Activated T-cell treated with anti-CD3 and anti-CD28 coated beads for 4 hours (primary cell): ENCODE data around the gene FBLN7.

ENCODE experiments used
- DNase-seq: peaks from one replicate; pipeline ENCODE4 v3.0.0-alpha.2; 2020

Gene FBLN7

GRCh38 chr2:112141626-112142007 is 3.4 kb downstream of the FBLN7 start:
- DNase-seq = no peak

GRCh38 chr2:112142525-112143078 is 4.4 kb downstream of the FBLN7 start:
- DNase-seq = no peak

- no peak for DNase-seq
These were observed 5.0 kb downstream of the FBLN7 start for GRCh38 chr2:112143150-112143549.

GRCh38 chr2:112144966-112145365 is 6.8 kb downstream of the FBLN7 start:
- no peak for DNase-seq

GRCh38 chr2:112147382-112148168 is 9.4 kb downstream of the FBLN7 start:
- DNase-seq = no peak

GRCh38 chr2:112148477-112148876 is 10.3 kb downstream of the FBLN7 start:
- DNase-seq = no peak

- no peak for DNase-seq
These were observed 11.0 kb downstream of the FBLN7 start for GRCh38 chr2:112149194-112149593.

- DNase-seq = no peak
These were observed 11.8 kb downstream of the FBLN7 start for GRCh38 chr2:112149866-112150435.

GRCh38 chr2:112150447-112150846 is 12.3 kb downstream of the FBLN7 start:
- no peak for DNase-seq

- no peak for DNase-seq
These were observed 12.7 kb downstream of the FBLN7 start for GRCh38 chr2:112150851-112151250.

GRCh38 chr2:112151271-112151670 is 13.1 kb downstream of the FBLN7 start:
- no peak for DNase-seq

GRCh38 chr2:112151701-112152440 is 13.7 kb downstream of the FBLN7 start:
- no peak for DNase-seq

GRCh38 chr2:112152476-112153178 is 14.4 kb downstream of the FBLN7 start:
- no peak for DNase-seq

GRCh38 chr2:112153179-112153490 is 14.9 kb downstream of the FBLN7 start:
- no peak for DNase-seq

GRCh38 chr2:112153501-112153900 is 15.3 kb downstream of the FBLN7 start:
- DNase-seq = no peak

GRCh38 chr2:112154246-112155117 is 16.3 kb downstream of the FBLN7 start:
- DNase-seq = no peak

GRCh38 chr2:112155331-112156151 is 17.4 kb downstream of the FBLN7 start:
- no peak for DNase-seq

GRCh38 chr2:112156152-112156986 is 18.2 kb downstream of the FBLN7 start:
- DNase-seq = no peak

- DNase-seq = no peak
These were observed 19.3 kb downstream of the FBLN7 start for GRCh38 chr2:112157472-112157871.

- no peak for DNase-seq
These were observed 21.3 kb downstream of the FBLN7 start for GRCh38 chr2:112159454-112159921.
